HEK293 (cell line): ENCODE data around the gene SLC35F3.
A peak's percentile ranks its signal among the peaks of the same experiment; 100 is the strongest.

ENCODE experiments used
- FEZF1 ChIP-seq: fragments of 450-650 bp; formaldehyde crosslinking; IDR thresholded peaks from 2 replicates; pipeline ENCODE4 v1.5.1; 2016; ENCODE audit warnings: missing biosample characterization, missing genetic modification characterization
- GLIS1 ChIP-seq: fragments of 450-650 bp; formaldehyde crosslinking; IDR thresholded peaks from 2 replicates; pipeline ENCODE4 v1.5.1; 2016; ENCODE audit warnings: missing biosample characterization, missing genetic modification characterization
- GLIS2 ChIP-seq: fragments of 450-650 bp; formaldehyde crosslinking; IDR thresholded peaks from 2 replicates; pipeline ENCODE4 v1.5.1; 2016; ENCODE audit warnings: missing biosample characterization, missing genetic modification characterization
- HOXD13 ChIP-seq: sonication (generic); formaldehyde crosslinking; IDR thresholded peaks from 2 replicates; pipeline ENCODE4 v1.8.0; 2022; ENCODE audit warnings: missing genetic modification reagents, borderline replicate concordance
- SP7 ChIP-seq: fragments of 450-650 bp; formaldehyde crosslinking; IDR thresholded peaks from 2 replicates; pipeline ENCODE4 v1.5.1; 2016; ENCODE audit warnings: missing biosample characterization, missing genetic modification characterization
- ZBTB1 ChIP-seq: fragments of 450-650 bp; formaldehyde crosslinking; IDR thresholded peaks from 2 replicates; pipeline ENCODE4 v1.5.1; 2016; ENCODE audit warnings: missing biosample characterization, missing genetic modification characterization
- ZFP37 ChIP-seq: fragments of 450-650 bp; formaldehyde crosslinking; IDR thresholded peaks from 2 replicates; pipeline ENCODE4 v1.5.1; 2016; ENCODE audit warnings: missing biosample characterization, missing genetic modification characterization
- ZIC2 ChIP-seq: fragments of 450-650 bp; formaldehyde crosslinking; IDR thresholded peaks from 2 replicates; pipeline ENCODE4 v1.5.1; 2016; ENCODE audit warnings: missing biosample characterization, missing genetic modification characterization
- ZNF2 ChIP-seq: fragments of 450-650 bp; formaldehyde crosslinking; IDR thresholded peaks from 2 replicates; pipeline ENCODE4 v1.5.1; 2016; ENCODE audit warnings: missing biosample characterization, missing genetic modification characterization
- ZNF223 ChIP-seq: fragments of 450-650 bp; formaldehyde crosslinking; IDR thresholded peaks from 2 replicates; pipeline ENCODE4 v1.5.1; 2016; ENCODE audit warnings: missing biosample characterization, missing genetic modification characterization
- ZNF26 ChIP-seq: fragments of 450-650 bp; formaldehyde crosslinking; IDR thresholded peaks from 2 replicates; pipeline ENCODE4 v1.5.1; 2016; ENCODE audit warnings: missing biosample characterization, missing genetic modification characterization
- ZNF292 ChIP-seq: fragments of 450-650 bp; formaldehyde crosslinking; IDR thresholded peaks from 2 replicates; pipeline ENCODE4 v1.5.1; 2016; ENCODE audit warnings: low read depth, missing biosample characterization, missing genetic modification characterization, borderline replicate concordance
- ZNF335 ChIP-seq: fragments of 450-650 bp; formaldehyde crosslinking; conservative IDR thresholded peaks from 2 replicates; pipeline ENCODE4 v1.5.1; 2016; ENCODE audit warnings: missing biosample characterization, missing genetic modification characterization
- ZNF350 ChIP-seq: fragments of 450-650 bp; formaldehyde crosslinking; IDR thresholded peaks from 2 replicates; pipeline ENCODE4 v1.5.0; 2017; ENCODE audit warnings: missing biosample characterization, mild to moderate bottlenecking, missing genetic modification characterization
- ZNF366 ChIP-seq: fragments of 450-650 bp; formaldehyde crosslinking; conservative IDR thresholded peaks from 2 replicates; pipeline ENCODE4 v1.5.1; 2016; ENCODE audit warnings: missing biosample characterization, missing genetic modification characterization
- ZNF501 ChIP-seq: fragments of 450-650 bp; formaldehyde crosslinking; IDR thresholded peaks from 2 replicates; pipeline ENCODE4 v1.5.1; 2016; ENCODE audit warnings: missing biosample characterization, missing genetic modification characterization
- ZNF514 ChIP-seq: fragments of 450-650 bp; formaldehyde crosslinking; IDR thresholded peaks from 2 replicates; pipeline ENCODE4 v1.5.1; 2016; ENCODE audit warnings: missing biosample characterization, missing genetic modification characterization
- ZNF654 ChIP-seq: fragments of 450-650 bp; formaldehyde crosslinking; IDR thresholded peaks from 2 replicates; pipeline ENCODE4 v1.5.1; 2016; ENCODE audit warnings: low read depth, missing biosample characterization, missing genetic modification characterization
- ZNF670 ChIP-seq: fragments of 450-650 bp; formaldehyde crosslinking; IDR thresholded peaks from 2 replicates; pipeline ENCODE4 v1.5.1; 2016; ENCODE audit warnings: missing biosample characterization, missing genetic modification characterization, low read depth
- ZNF701 ChIP-seq: fragments of 450-650 bp; formaldehyde crosslinking; IDR thresholded peaks from 2 replicates; pipeline ENCODE4 v1.5.1; 2016; ENCODE audit warnings: missing biosample characterization, missing genetic modification characterization
- ZSCAN30 ChIP-seq: fragments of 450-650 bp; IDR thresholded peaks from 2 replicates; pipeline ENCODE4 v1.5.1; 2018; ENCODE audit warnings: missing biosample characterization, mild to moderate bottlenecking, missing genetic modification characterization, moderate library complexity
- TF ChIP-seq, protein P1 (sequence below): fragments of 450-650 bp; formaldehyde crosslinking; IDR thresholded peaks from 2 replicates; pipeline ENCODE4 v1.5.1; 2016; ENCODE audit warnings: missing biosample characterization, missing genetic modification characterization, borderline replicate concordance
- TF ChIP-seq, protein P2 (sequence below): fragments of 450-650 bp; formaldehyde crosslinking; IDR thresholded peaks from 2 replicates; pipeline ENCODE4 v1.5.1; 2016; ENCODE audit warnings: missing biosample characterization, missing genetic modification characterization

The SLC35F3 gene

DNA sequence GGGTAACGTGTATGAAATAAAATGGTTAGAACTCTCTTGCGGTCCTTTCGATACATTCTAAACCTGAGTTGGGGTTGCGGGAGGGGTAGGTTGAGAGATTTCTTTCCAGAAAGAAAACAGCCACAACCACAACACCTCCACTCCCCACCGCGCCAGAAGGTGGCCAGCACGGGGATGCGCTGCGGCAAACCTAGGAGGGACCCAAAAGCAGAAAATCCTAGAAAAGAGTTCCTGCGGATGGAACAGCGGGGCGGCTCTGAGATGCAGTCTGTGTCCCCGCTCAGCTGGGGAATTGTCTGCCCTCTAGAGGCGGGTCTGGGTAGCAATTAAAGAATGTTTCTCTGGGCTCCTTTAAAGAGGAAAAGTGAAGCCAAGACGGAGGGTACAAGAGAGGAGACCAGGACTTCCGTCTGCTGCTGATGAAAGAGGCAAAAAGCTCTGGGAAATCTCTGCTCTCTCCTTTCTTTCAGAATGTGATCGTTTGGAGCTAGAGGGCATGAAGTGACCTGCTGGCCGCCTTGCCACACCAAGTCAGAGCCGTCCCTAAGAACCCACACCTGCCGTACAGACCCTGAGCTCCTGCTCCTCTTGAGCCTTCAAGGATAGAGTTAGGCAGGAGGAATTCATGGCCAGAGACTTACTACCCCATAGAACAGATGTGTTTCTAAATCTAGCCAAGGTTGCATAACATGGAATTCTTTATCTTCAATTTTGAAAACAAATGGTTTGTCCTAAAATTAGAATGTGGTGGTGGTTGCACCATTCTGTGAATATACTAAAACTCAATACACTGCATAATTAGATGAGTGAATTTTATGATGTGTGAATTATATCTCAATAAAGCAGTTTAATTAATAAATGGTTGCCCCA is 422.3 kb downstream of the SLC35F3 start (continued):
- TF ChIP-seq ZNF654 (tag by site-specific recombination) = no peak; the same call in 1 of the 2 replicates
- 0 out of 2 replicates have a peak, but pooled peaks have one; percentile 43 for TF ChIP-seq ZNF501 (tag by site-specific recombination)
- TF ChIP-seq, protein P1, sequence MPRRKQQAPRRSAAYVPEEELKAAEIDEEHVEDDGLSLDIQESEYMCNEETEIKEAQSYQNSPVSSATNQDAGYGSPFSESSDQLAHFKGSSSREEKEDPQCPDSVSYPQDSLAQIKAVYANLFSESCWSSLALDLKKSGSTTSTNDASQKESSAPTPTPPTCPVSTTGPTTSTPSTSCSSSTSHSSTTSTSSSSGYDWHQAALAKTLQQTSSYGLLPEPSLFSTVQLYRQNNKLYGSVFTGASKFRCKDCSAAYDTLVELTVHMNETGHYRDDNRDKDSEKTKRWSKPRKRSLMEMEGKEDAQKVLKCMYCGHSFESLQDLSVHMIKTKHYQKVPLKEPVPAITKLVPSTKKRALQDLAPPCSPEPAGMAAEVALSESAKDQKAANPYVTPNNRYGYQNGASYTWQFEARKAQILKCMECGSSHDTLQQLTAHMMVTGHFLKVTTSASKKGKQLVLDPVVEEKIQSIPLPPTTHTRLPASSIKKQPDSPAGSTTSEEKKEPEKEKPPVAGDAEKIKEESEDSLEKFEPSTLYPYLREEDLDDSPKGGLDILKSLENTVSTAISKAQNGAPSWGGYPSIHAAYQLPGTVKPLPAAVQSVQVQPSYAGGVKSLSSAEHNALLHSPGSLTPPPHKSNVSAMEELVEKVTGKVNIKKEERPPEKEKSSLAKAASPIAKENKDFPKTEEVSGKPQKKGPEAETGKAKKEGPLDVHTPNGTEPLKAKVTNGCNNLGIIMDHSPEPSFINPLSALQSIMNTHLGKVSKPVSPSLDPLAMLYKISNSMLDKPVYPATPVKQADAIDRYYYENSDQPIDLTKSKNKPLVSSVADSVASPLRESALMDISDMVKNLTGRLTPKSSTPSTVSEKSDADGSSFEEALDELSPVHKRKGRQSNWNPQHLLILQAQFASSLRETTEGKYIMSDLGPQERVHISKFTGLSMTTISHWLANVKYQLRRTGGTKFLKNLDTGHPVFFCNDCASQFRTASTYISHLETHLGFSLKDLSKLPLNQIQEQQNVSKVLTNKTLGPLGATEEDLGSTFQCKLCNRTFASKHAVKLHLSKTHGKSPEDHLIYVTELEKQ (tag by site-specific recombination) = no peak
- TF ChIP-seq GLIS1 (tag by site-specific recombination) = no peak
- TF ChIP-seq ZNF514 (tag by site-specific recombination) = no peak
- TF ChIP-seq ZBTB1 (tag by site-specific recombination) = no peak
- TF ChIP-seq ZNF26 (tag by site-specific recombination) = no peak
- TF ChIP-seq ZNF292 = no peak; the same call in 1 of the 2 replicates
- no peak for TF ChIP-seq ZNF223 (tag by site-specific recombination)
- TF ChIP-seq ZNF701 (tag by site-specific recombination) = no peak
- TF ChIP-seq ZNF366 (tag by site-specific recombination) = no peak
- TF ChIP-seq ZNF670 (tag by site-specific recombination) = no peak
- TF ChIP-seq SP7 = no peak
- 0 out of 2 replicates have a peak, but pooled peaks have one; percentile 41 for TF ChIP-seq ZNF2 (tag by site-specific recombination)
- TF ChIP-seq, protein P2, sequence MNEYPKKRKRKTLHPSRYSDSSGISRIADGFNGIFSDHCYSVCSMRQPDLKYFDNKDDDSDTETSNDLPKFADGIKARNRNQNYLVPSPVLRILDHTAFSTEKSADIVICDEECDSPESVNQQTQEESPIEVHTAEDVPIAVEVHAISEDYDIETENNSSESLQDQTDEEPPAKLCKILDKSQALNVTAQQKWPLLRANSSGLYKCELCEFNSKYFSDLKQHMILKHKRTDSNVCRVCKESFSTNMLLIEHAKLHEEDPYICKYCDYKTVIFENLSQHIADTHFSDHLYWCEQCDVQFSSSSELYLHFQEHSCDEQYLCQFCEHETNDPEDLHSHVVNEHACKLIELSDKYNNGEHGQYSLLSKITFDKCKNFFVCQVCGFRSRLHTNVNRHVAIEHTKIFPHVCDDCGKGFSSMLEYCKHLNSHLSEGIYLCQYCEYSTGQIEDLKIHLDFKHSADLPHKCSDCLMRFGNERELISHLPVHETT (tag by site-specific recombination) = 0 out of 2 replicates have a peak, but pooled peaks have one; percentile 38
- no peak for TF ChIP-seq FEZF1 (tag by site-specific recombination)
- 0 out of 2 replicates have a peak, but pooled peaks have one; percentile 48 for TF ChIP-seq ZSCAN30 (tag by site-specific recombination)
- no peak for TF ChIP-seq ZNF350 (tag by site-specific recombination)
- TF ChIP-seq ZIC2 = peak; percentile 69
- TF ChIP-seq ZNF335 (tag by site-specific recombination) = no peak
- 0 out of 2 replicates have a peak, but pooled peaks have one; percentile 32 for TF ChIP-seq ZFP37
- TF ChIP-seq GLIS2 = no peak
- no peak for TF ChIP-seq HOXD13 (CRISPR knock-in tag)
- TF ChIP-seq, all 188 proteins: peak for 21
